Progenitor cell of endocrine pancreas (in vitro differentiated cells): Measurements from ENCODE around the gene ASF1B. TPM values are rescaled to one million over a fixed set of nuclear protein-coding genes. Genes with fewer than 3 reads are reported as not detected.
A peak's percentile ranks its signal among the peaks of the same experiment; 100 is the strongest.

Experiments
- DNase-seq: peaks from one replicate; pipeline ENCODE4 v3.0.0; 2021; ENCODE audit warnings: low spot score; ENCODE audit not compliant: unreplicated experiment
- H3K27ac Mint-ChIP-seq: 2 replicates; pipeline ENCODE4 v1.8.0; 2021; ENCODE audit warnings: mild to moderate bottlenecking, moderate library complexity, mixed read lengths
- H3K27me3 Mint-ChIP-seq: 2 replicates; pipeline ENCODE4 v1.8.0; 2021; ENCODE audit warnings: mixed read lengths
- H3K36me3 Mint-ChIP-seq: 2 replicates; pipeline ENCODE4 v1.8.0; 2022; ENCODE audit warnings: mixed read lengths; ENCODE audit not compliant: insufficient read depth
- H3K4me1 Mint-ChIP-seq: 2 replicates; pipeline ENCODE4 v1.8.0; 2021; ENCODE audit warnings: low read depth, mixed read lengths
- H3K4me3 Mint-ChIP-seq: 2 replicates; pipeline ENCODE4 v1.8.0; 2021; ENCODE audit warnings: low read depth, mild to moderate bottlenecking, moderate library complexity, mixed read lengths
- H3K9me3 Mint-ChIP-seq: 2 replicates; pipeline ENCODE4 v1.8.0; 2021; ENCODE audit warnings: low read depth, mixed read lengths
- total RNA-seq: library from RNA; stranded (reverse); gene quantifications from 2 replicates; pipeline ENCODE4 v1.2.1, GENCODE V29; 2021
- TF ChIP-seq, protein P1 (sequence below): fragments of 200-600 bp; sonication (generic); IDR thresholded peaks from one replicate; pipeline ENCODE4 v1.5.0; 2021; ENCODE audit warnings: antibody characterized with exemption, mild to moderate bottlenecking; ENCODE audit not compliant: unreplicated experiment

The ASF1B gene
- total RNA-seq, 1 donor from 2014 or later: 18.4 TPM

DNA sequence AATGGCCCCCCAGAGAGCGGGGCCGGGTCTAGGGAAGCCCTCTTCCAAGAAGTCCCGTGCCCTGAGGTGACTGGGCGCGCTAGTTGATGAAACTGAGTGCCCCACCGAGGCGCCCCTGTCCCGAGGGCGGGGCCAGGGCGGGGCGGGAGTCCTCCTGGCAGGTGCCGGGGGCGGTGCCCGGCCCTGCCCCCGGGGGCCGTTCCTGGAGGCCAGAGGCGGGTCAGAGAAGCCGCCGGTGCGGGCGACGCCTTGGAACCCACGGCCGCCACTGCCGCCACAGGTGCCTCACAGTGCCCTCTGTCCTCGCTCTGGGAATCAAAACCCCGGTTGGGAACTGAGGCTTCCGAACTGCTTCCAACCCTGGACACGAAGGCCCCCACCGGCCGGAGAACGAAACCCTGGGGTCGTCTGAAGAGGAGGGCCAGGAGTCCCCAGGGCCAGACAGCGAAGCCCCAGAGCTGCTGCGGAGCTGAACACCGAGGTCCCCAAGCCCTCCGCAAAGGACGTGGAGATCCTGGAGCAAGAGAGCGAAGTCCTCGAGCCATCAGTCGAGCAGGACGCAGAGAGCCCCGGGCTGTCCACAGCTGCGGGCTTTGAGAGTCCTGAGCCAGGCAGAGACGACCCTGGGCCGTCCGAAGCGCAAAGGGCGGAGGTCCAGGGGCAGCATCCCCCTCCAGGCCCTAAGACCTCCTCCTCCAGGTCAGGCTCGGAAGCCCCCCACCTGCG lies 63.7 kb downstream of the ASF1B start, which contains the start of gene MISP3:
TSS of gene MISP3 (plus strand) at position 252 of the 726 bp plus-strand sequence. CDS start 524 bp downstream, outside the sequence.
- Mint-ChIP-seq H3K27ac (peak within 1 kb of the TSS; percentile 67), H3K36me3 (no peaks in the 10 kb centered on the region), H3K4me1 (peaks cover 6% of the 10 kb centered on the region), H3K9me3 (no peaks in the 10 kb centered on the region), H3K4me3 (peak within 1 kb of the TSS; percentile 86), H3K27me3 (peaks cover 11% of the 10 kb centered on the region)
- TF ChIP-seq, protein P1, sequence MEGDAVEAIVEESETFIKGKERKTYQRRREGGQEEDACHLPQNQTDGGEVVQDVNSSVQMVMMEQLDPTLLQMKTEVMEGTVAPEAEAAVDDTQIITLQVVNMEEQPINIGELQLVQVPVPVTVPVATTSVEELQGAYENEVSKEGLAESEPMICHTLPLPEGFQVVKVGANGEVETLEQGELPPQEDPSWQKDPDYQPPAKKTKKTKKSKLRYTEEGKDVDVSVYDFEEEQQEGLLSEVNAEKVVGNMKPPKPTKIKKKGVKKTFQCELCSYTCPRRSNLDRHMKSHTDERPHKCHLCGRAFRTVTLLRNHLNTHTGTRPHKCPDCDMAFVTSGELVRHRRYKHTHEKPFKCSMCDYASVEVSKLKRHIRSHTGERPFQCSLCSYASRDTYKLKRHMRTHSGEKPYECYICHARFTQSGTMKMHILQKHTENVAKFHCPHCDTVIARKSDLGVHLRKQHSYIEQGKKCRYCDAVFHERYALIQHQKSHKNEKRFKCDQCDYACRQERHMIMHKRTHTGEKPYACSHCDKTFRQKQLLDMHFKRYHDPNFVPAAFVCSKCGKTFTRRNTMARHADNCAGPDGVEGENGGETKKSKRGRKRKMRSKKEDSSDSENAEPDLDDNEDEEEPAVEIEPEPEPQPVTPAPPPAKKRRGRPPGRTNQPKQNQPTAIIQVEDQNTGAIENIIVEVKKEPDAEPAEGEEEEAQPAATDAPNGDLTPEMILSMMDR: no peak
- no peak for DNase-seq

DNA sequence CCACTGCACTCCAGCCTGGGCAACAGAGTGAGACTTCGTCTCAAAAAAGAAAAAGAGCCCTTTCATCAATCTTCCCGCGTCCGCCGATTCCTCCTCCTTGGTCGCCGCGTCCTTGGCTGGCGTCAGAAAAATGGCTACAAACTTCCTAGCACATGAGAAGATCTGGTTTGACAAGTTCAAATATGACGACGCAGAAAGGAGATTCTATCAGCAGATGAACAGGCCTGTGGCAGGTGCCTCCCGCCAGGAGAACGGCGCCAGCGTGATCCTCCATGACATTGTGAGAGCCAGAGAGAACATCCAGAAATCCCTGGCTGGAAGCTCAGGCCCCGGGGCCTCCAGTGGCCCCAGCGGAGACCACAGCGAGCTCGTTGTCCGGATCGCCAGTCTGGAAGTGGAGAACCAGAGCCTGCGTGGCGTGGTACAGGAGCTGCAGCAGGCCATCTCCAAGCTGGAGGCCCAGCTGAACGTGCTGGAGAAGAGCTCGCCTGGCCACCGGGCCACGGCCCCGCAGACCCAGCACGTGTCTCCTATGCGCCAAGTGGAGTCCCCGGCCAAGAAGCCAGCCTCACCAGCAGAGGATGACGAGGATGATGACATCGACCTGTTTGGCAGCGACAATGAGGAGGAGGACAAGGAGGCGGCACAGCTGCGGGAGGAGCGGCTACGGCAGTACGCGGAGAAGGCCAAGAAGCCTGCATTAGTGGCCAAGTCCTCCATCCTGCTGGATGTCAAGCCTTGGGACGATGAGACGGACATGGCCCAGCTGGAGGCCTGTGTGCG lies 65.9 kb downstream of the ASF1B start:
- H3K4me3 Mint-ChIP-seq: no peak overlapping the region
- H3K27me3 Mint-ChIP-seq: peaks cover 11% of the 10 kb centered on the region
- DNase-seq: no peak
- peaks cover 6% of the 10 kb centered on the region for H3K4me1 Mint-ChIP-seq
- H3K27ac Mint-ChIP-seq: no peak overlapping the region
- H3K36me3 Mint-ChIP-seq: no peaks in the 10 kb centered on the region
- no peaks in the 10 kb centered on the region for H3K9me3 Mint-ChIP-seq
- TF ChIP-seq, protein P1: no peak

Other genes with a start within 250 kb of the ASF1B start
- 6.1 and 8.9 TPM in 2 replicates for gene BRME1, start 230.5 kb downstream of the ASF1B start, total RNA-seq
- 69.4 and 74.0 TPM in 2 replicates for gene CC2D1A, start 230.4 kb downstream of the ASF1B start, total RNA-seq
- gene PODNL1, start 198.2 kb downstream of the ASF1B start, total RNA-seq: not detected in 2 replicates
- gene DCAF15, start 184.1 kb downstream of the ASF1B start, total RNA-seq: 57.3 and 65.5 TPM in 2 replicates
- 26.5 and 30.6 TPM in 2 replicates for gene RFX1, start 130.3 kb downstream of the ASF1B start, total RNA-seq
- gene RLN3, start 108.4 kb downstream of the ASF1B start, total RNA-seq: not detected in 2 replicates
- 3.4 and 3.7 TPM in 2 replicates for gene IL27RA, start 104.8 kb downstream of the ASF1B start, total RNA-seq
- gene PALM3, start 74.5 kb downstream of the ASF1B start, total RNA-seq: 5.7 and 7.7 TPM in 2 replicates
- 3.0 and 3.5 TPM in 2 replicates for gene MISP3, start 63.8 kb downstream of the ASF1B start, total RNA-seq
- gene C19orf67, start 50.8 kb downstream of the ASF1B start, total RNA-seq: 0.43 TPM in 1 of 2 replicates, not detected in the other
- 64.7 and 72.4 TPM in 2 replicates for gene SAMD1, start 45.8 kb downstream of the ASF1B start, total RNA-seq
- gene PRKACA, start 18.8 kb downstream of the ASF1B start, total RNA-seq: 87.4 and 92.1 TPM in 2 replicates
- 54.6 and 55.3 TPM in 2 replicates for gene ADGRL1, start 69.6 kb upstream of the ASF1B start, total RNA-seq
- gene ADGRE5, start 244.9 kb upstream of the ASF1B start, total RNA-seq: 0.96 and 1.0 TPM in 2 replicates